Measurements from ENCODE around the gene HECW1. TPM values are rescaled to one million over a fixed set of nuclear protein-coding genes. Genes with fewer than 3 reads are reported as not detected.

Gene HECW1
- total RNA-seq, 2 donors from 2014 or later = 0.04 TPM; not detected in 1

GRCh38 chr7:43438897-43439479 lies 326.5 kb downstream of the HECW1 start:
- TF ChIP-seq CTCF (IDR thresholded peaks at IDR 0.05) = no peak

GRCh38 chr7:43439631-43440401 lies 327.4 kb downstream of the HECW1 start:
- peak; percentile 25 to 69 for TF ChIP-seq CTCF (IDR thresholded peaks at IDR 0.05)
- no peaks in the 10 kb centered on the region for H3K27me3 ChIP-seq
- no peak for DNase-seq (ENCODE audit: low spot score)
- no peaks in the 10 kb centered on the region for H3K4me1 ChIP-seq
- no peaks in the 10 kb centered on the region for H3K9me3 ChIP-seq
- H3K4me3 ChIP-seq = no peak overlapping the region
- H3K36me3 ChIP-seq = no peaks in the 10 kb centered on the region
- no peak overlapping the region for H3K27ac ChIP-seq

More at GRCh38 chr7:43438897-43439479, 326.5 kb downstream of the HECW1 start:
- H3K4me3 ChIP-seq = no peak overlapping the region
- no peaks in the 10 kb centered on the region for H3K27me3 ChIP-seq
- no peak overlapping the region for H3K27ac ChIP-seq
- no peaks in the 10 kb centered on the region for H3K36me3 ChIP-seq
- no peak for DNase-seq (ENCODE audit: low spot score)
- no peaks in the 10 kb centered on the region for H3K4me1 ChIP-seq
- no peaks in the 10 kb centered on the region for H3K9me3 ChIP-seq

- no peak for DNase-seq (ENCODE audit: low spot score)
- no peak for TF ChIP-seq CTCF (IDR thresholded peaks at IDR 0.05)
- no peaks in the 10 kb centered on the region for H3K27me3 ChIP-seq
- no peak overlapping the region for H3K4me3 ChIP-seq
- no peaks in the 10 kb centered on the region for H3K36me3 ChIP-seq
- no peaks in the 10 kb centered on the region for H3K4me1 ChIP-seq
- H3K27ac ChIP-seq = no peak overlapping the region
- no peaks in the 10 kb centered on the region for H3K9me3 ChIP-seq
Observed at GRCh38 chr7:43441231-43442130, 329.0 kb downstream of the HECW1 start.

GRCh38 chr7:43443381-43443780 lies 330.9 kb downstream of the HECW1 start:
- no peaks in the 10 kb centered on the region for H3K27me3 ChIP-seq

More at GRCh38 chr7:43443381-43443780, 330.9 kb downstream of the HECW1 start:
- H3K36me3 ChIP-seq = no peaks in the 10 kb centered on the region
- H3K4me3 ChIP-seq = no peak overlapping the region
- no peaks in the 10 kb centered on the region for H3K4me1 ChIP-seq
- no peak for DNase-seq (ENCODE audit: low spot score)
- no peaks in the 10 kb centered on the region for H3K9me3 ChIP-seq
- H3K27ac ChIP-seq = no peak overlapping the region
- no peak for TF ChIP-seq CTCF (IDR thresholded peaks at IDR 0.05)

Data from right atrium auricular region (tissue), 2 donors.